ENCODE data around the gene SZRD1. TPM values are rescaled to one million over a fixed set of nuclear protein-coding genes. Genes with fewer than 3 reads are reported as not detected.
A peak's percentile ranks its signal among the peaks of the same experiment; 100 is the strongest.

SZRD1 gene
- total and polyA plus RNA-seq, 9 of the 15 experiments (the other 6 are each of a cell fraction or from before 2014, with no cell fraction given) = 3.9 to 149 (median 82.5) TPM

- TF ChIP-seq ZBTB40 (IDR thresholded peaks at IDR 0.05) (no peak), ZBTB40 (CRISPR knock-in tag; IDR thresholded peaks at IDR 0.05) (no peak), KAT2B (IDR thresholded peaks at IDR 0.05; ENCODE audit: low read depth, low read length) (no peak), EGR1 (conservative IDR thresholded peaks at IDR 0.05) (peak; percentile 42; the same call in 1 of the 2 replicates), CEBPB (tag; IDR thresholded peaks at IDR 0.05) (no peak), CBFA2T2 (conservative IDR thresholded peaks at IDR 0.05) (peak; percentile 32; the same call in 1 of the 2 replicates), TAF9B (IDR thresholded peaks at IDR 0.05; ENCODE audit: partially characterized antibody) (no peak), ETV5 (CRISPR knock-in tag; IDR thresholded peaks at IDR 0.05; ENCODE audit: low read depth) (0 out of 2 replicates have a peak, but pooled peaks have one; percentile 31), PML (IDR thresholded peaks at IDR 0.05; ENCODE audit: low read length) (no peak), DACH1 (IDR thresholded peaks at IDR 0.05; ENCODE audit: partially characterized antibody) (no peak)
These were observed 78.0 kb downstream of the SZRD1 start (continued) for GRCh38 chr1:16445052-16445451.
